OCI-LY7 (cell line): ENCODE measurements around the gene B3GALNT2. TPM values are rescaled to one million over a fixed set of nuclear protein-coding genes. Genes with fewer than 3 reads are reported as not detected.
"Not testable (repeated sequence)": the region's sequence is repeated elsewhere in the genome, so short reads cannot be mapped to it uniquely, and the experiment has no call there.

Experiments
- BruUV-seq: library from RNA; stranded (reverse); fragments of 400-500 nt; replicated peaks from 2 replicates; lab custom pipeline; 2021; lab: Mats Ljungman, UMichigan
- CTCF ChIA-PET: fragments of 300-600 bp; sonication (Branson Sonifier 250); formaldehyde crosslinking; loops from one replicate; lab custom pipeline; 2022; ENCODE audit warnings: antibody characterized with exemption; ENCODE audit not compliant: unreplicated experiment; lab: Charles Lee
- POLR2A ChIA-PET: fragments of 300-600 bp; sonication (Branson Sonifier 250); formaldehyde crosslinking; loops from one replicate; lab custom pipeline; 2022; ENCODE audit warnings: antibody characterized with exemption; lab: Charles Lee
- DNase-seq: peaks from one replicate; pipeline ENCODE4 v3.0.0-alpha.2; 2015; ENCODE audit warnings: low spot score
- H2AFZ ChIP-seq: fragments of 200-600 bp; sonication (generic), shearing (Covaris generic); 2 replicates; pipeline ENCODE4 v1.6.1; 2014; ENCODE audit warnings: mild to moderate bottlenecking, antibody characterized with exemption, low read length, moderate library complexity
- H3K27ac ChIP-seq: fragments of 200-600 bp; sonication (generic); 2 replicates; pipeline ENCODE4 v1.5.1; 2014; ENCODE audit warnings: mixed run types, low read depth, mild to moderate bottlenecking, moderate library complexity, low read length, inconsistent platforms; ENCODE audit not compliant: poor library complexity, severe bottlenecking
- H3K36me3 ChIP-seq: fragments of 200-600 bp; sonication (generic); 2 replicates; pipeline ENCODE4 v1.6.1; 2014; ENCODE audit warnings: mild to moderate bottlenecking, antibody characterized with exemption, low read length, moderate library complexity, mixed read lengths; ENCODE audit not compliant: insufficient read depth
- H3K4me1 ChIP-seq: fragments of 200-600 bp; sonication (generic); 2 replicates; pipeline ENCODE4 v1.5.1; 2014; ENCODE audit warnings: mild to moderate bottlenecking, low read length; ENCODE audit not compliant: insufficient read depth, poor library complexity, severe bottlenecking
- H3K4me2 ChIP-seq: fragments of 200-600 bp; sonication (generic); 2 replicates; pipeline ENCODE4 v1.6.1; 2014; ENCODE audit warnings: mild to moderate bottlenecking, low read length
- H3K4me3 ChIP-seq: fragments of 200-600 bp; sonication (generic); 2 replicates; pipeline ENCODE4 v1.5.1; 2014; ENCODE audit warnings: mild to moderate bottlenecking, low read depth, low read length; ENCODE audit not compliant: poor library complexity, severe bottlenecking
- H3K79me2 ChIP-seq: fragments of 200-600 bp; sonication (generic); 2 replicates; pipeline ENCODE4 v1.6.1; 2016; ENCODE audit warnings: low read depth, mild to moderate bottlenecking, low read length, moderate library complexity, mixed read lengths; ENCODE audit not compliant: insufficient read depth
- H3K9me2 ChIP-seq: fragments of 200-600 bp; sonication (generic); 2 replicates; pipeline ENCODE4 v1.6.1; 2016; ENCODE audit warnings: mild to moderate bottlenecking, low read length, mixed read lengths; ENCODE audit not compliant: insufficient read depth
- H3K9me3 ChIP-seq: fragments of 200-600 bp; sonication (generic); 2 replicates; pipeline ENCODE4 v1.6.1; 2014; ENCODE audit warnings: mild to moderate bottlenecking, mixed run types, low read length, mixed read lengths
- H4K20me1 ChIP-seq: fragments of 200-600 bp; sonication (generic); 2 replicates; pipeline ENCODE4 v1.6.1; 2014; ENCODE audit warnings: mild to moderate bottlenecking, antibody characterized with exemption, low read length, moderate library complexity, mixed read lengths; ENCODE audit not compliant: insufficient read depth
- EZH2phosphoT487 ChIP-seq: fragments of 200-600 bp; sonication (generic); IDR thresholded peaks from 2 replicates; pipeline ENCODE4 v1.6.1; 2018; ENCODE audit warnings: low read depth, borderline replicate concordance, mild to moderate bottlenecking, mixed run types, antibody characterized with exemption, low read length, moderate library complexity, mixed read lengths
- intact Hi-C: fragments of 100-400 bp; cut with micrococcal nuclease; formaldehyde crosslinking; loops from one replicate; pipeline ENCODE4 v1.10.0; 2022; ENCODE audit not compliant: unreplicated experiment
- total RNA-seq, 2 experiments: library from RNA; depleted of rRNA in 1 of 2; stranded (reverse); fragments of >200 nt in 1 of 2; shearing (Covaris generic) in 1 of 2; gene quantifications; 2 replicates each; pipeline ENCODE4 v1.2.3, GENCODE V29; 2014 to 2022
- TF ChIP-seq, protein P1 (sequence below): fragments of 200-600 bp; sonication (generic); conservative IDR thresholded peaks from 2 replicates; pipeline ENCODE4 v1.5.1; 2014; ENCODE audit warnings: mild to moderate bottlenecking, antibody characterized with exemption, low read length, moderate library complexity, mixed read lengths

B3GALNT2 gene
- total RNA-seq, 2 experiments from 2014 or later, result 18.6 to 24.3 TPM

DNA sequence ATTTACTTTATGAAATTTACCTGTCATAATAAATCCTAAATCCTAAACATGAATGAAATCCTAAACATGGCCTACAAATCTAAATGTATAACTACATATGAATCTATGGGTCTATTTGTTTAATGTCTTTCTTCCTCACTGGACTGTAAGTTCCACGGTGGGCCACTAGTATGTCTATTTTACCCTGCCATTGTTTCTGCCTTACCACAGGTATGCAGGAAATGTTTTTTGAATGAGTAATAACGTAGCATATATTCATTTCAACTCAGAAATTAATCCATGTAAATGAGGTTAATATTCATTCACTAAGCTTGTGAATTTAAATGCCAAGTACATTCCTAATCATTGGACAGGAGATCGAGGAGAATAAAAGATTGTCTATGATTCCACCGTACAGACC lies 35.3 kb downstream of the B3GALNT2 start:
- TF ChIP-seq, protein P1, sequence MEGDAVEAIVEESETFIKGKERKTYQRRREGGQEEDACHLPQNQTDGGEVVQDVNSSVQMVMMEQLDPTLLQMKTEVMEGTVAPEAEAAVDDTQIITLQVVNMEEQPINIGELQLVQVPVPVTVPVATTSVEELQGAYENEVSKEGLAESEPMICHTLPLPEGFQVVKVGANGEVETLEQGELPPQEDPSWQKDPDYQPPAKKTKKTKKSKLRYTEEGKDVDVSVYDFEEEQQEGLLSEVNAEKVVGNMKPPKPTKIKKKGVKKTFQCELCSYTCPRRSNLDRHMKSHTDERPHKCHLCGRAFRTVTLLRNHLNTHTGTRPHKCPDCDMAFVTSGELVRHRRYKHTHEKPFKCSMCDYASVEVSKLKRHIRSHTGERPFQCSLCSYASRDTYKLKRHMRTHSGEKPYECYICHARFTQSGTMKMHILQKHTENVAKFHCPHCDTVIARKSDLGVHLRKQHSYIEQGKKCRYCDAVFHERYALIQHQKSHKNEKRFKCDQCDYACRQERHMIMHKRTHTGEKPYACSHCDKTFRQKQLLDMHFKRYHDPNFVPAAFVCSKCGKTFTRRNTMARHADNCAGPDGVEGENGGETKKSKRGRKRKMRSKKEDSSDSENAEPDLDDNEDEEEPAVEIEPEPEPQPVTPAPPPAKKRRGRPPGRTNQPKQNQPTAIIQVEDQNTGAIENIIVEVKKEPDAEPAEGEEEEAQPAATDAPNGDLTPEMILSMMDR, result no peak
- no peak for TF ChIP-seq EZH2phosphoT487
- ChIA-PET POLR2A (interaction anchor here (0.6 kb wide), 1 partner anchor 292 kb away, joined by 4 read pairs; no protein-coding TSS in a partner anchor), CTCF (interaction anchor here (0.6 kb wide), 1 partner anchor 133 kb away, joined by 4 read pairs; no protein-coding TSS in a partner anchor)
- no peaks in the 10 kb centered on the region for H3K79me2 ChIP-seq
- H3K36me3 ChIP-seq, result peaks cover 21% of the 10 kb centered on the region
- H3K9me3 ChIP-seq, result peaks cover 5% of the 10 kb centered on the region; the same call in 1 of the 2 replicates
- no peaks in the 10 kb centered on the region for H4K20me1 ChIP-seq
- H2AFZ ChIP-seq, result no peak overlapping the region
- H3K9me2 ChIP-seq, result no peaks in the 10 kb centered on the region
- no peak overlapping the region for H3K27ac ChIP-seq
- intact Hi-C loops, result no loop called here
- no peak for DNase-seq
- no peaks in the 10 kb centered on the region for H3K4me1 ChIP-seq
- no TSS peak for BruUV-seq
- H3K4me2 ChIP-seq, result no peak overlapping the region
- no peak overlapping the region for H3K4me3 ChIP-seq

DNA sequence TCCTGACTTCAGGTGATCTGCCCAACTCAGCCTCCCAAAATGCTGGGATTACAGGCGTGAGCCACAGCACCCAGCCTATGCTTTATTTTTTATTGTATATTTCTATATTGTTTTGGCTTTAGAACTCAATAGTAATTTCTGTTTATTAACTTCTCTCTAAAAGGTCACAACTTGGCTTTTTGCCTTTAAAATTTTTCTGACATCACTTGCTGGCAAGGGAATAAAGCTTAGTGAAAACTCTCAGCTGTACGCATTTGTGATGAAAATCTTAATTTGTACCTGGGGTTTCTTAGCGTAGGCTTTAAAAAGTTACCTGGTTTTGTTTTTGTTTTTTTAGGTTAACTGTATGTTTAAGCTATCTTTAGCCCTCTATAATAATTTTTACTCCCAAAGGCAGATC lies 36.2 kb downstream of the B3GALNT2 start:
- BruUV-seq, result no TSS peak
- no peak overlapping the region for H3K27ac ChIP-seq
- POLR2A ChIA-PET, result interaction anchor here (0.7 kb wide), 1 partner anchor 1149 kb away, joined by 4 read pairs; no protein-coding TSS in a partner anchor
- TF ChIP-seq, protein P1, result no peak
- no peak for TF ChIP-seq EZH2phosphoT487
- no peak for DNase-seq
- H4K20me1 ChIP-seq, result no peaks in the 10 kb centered on the region
- H3K4me2 ChIP-seq, result no peak overlapping the region
- no peaks in the 10 kb centered on the region for H3K4me1 ChIP-seq
- CTCF ChIA-PET, result no interaction called here
- no peak overlapping the region for H2AFZ ChIP-seq
- no peak overlapping the region for H3K4me3 ChIP-seq
- no peaks in the 10 kb centered on the region for H3K79me2 ChIP-seq
- intact Hi-C loops, result no loop called here
- peaks cover 5% of the 10 kb centered on the region; the same call in 1 of the 2 replicates for H3K9me3 ChIP-seq
- H3K36me3 ChIP-seq, result peaks cover 24% of the 10 kb centered on the region
- H3K9me2 ChIP-seq, result no peaks in the 10 kb centered on the region

DNA sequence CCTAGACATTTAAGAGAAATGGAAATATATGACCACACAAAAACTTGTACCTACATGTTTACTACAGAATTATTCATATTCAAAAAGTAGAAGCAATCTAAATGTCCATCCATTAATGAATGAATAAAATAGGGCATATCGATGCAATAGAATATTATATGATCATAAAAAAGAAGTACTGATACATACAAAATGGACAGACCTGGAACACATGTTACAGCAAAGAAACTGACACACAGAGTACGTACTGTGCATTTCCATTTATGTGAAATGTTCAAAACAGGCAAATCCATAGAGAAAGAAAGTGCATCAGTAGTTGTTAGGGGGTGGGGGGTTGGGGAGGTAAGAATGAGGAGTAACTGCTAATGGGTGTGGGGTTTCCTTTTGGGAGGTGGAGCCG lies 39.2 kb downstream of the B3GALNT2 start:
- BruUV-seq, result no TSS peak
- Histone ChIP-seq H3K9me3 (peaks cover 5% of the 10 kb centered on the region; the same call in 1 of the 2 replicates), H2AFZ (no peak overlapping the region), H3K4me2 (no peak overlapping the region), H3K4me3 (no peak overlapping the region), H3K79me2 (no peaks in the 10 kb centered on the region), H3K4me1 (peaks cover 3% of the 10 kb centered on the region), H3K27ac (no peak overlapping the region), H3K36me3 (peaks cover 29% of the 10 kb centered on the region), H4K20me1 (no peaks in the 10 kb centered on the region), H3K9me2 (no peaks in the 10 kb centered on the region)
- intact Hi-C loops, result no loop called here
- DNase-seq, result no peak
- ChIA-PET CTCF (no interaction called here), POLR2A (no interaction called here)
- TF ChIP-seq EZH2phosphoT487, result no peak
- TF ChIP-seq, protein P1, result no peak

DNA sequence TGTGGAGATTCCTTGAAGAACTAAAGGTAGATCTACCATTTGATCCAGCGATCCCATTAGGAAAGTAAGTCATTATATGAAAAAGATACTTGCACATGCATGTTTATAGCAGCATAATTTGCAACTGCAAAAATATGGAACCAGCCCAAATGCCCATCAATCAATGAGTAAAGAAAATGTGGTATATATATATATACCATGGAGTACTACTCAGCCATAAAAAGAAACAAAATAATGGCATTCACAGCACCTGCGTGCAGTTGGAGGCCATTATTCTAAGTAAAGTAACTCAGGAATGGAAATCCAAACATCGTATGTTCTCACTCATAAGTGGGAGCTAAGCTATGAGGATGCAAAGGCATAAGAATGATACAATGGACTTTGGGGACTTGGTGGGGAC lies 41.4 kb downstream of the B3GALNT2 start:
- H3K4me3 ChIP-seq, DNase-seq, intact Hi-C loops, H3K9me3 ChIP-seq, CTCF ChIA-PET, H3K4me2 ChIP-seq, H3K79me2 ChIP-seq, BruUV-seq, H3K27ac ChIP-seq, H3K9me2 ChIP-seq, H3K4me1 ChIP-seq, H2AFZ ChIP-seq, H4K20me1 ChIP-seq: not testable (repeated sequence)
- POLR2A ChIA-PET, result interaction anchor here (0.7 kb wide), 1 partner anchor 213 kb away, joined by 5 read pairs; no protein-coding TSS in a partner anchor
- peaks cover 29% of the 10 kb centered on the region for H3K36me3 ChIP-seq
